ENCODE results near the gene SH3BGR.

SH3BGR gene

GRCh38 chr21:39502631-39503030 lies 50.9 kb downstream of the SH3BGR start:
- in situ Hi-C loops (cut with HindIII; ENCODE audit: low pct_ligation_motif_present, low pct_unique_long_range_greater_than_20kb, low sequenced_read_pairs) = no loop called here
- DNase-seq = no peak

DNA sequence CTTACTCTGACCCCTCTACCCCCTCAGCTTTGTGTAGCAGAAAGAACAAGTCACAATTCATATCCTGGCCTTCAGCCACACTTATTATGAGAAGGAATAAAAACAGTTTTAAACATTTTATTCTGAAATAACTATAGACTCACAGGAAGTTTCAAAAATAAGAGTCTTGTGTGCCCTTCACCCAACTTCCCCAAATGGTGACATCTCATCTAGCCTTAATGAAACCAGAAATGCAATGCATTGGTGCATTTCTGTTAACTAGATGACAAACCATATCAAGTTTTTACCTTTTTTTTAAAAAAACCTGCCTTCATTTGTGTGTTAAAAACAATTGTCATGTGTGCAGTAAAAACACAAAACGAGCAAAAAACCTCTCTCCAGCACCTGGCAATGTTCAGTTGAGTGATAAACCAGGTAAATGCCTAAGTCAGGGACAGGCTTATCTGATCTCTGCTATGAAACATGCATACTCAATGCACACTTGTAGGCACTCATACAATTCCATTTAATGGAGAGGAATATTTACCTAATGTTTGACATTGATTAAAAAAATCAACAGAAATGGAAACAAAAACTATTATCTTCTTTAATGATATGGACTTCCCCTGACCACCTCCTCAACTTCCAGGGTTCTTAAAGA lies 51.5 kb downstream of the SH3BGR start:
- DNase-seq = no peak
- in situ Hi-C loops (cut with HindIII; ENCODE audit: low pct_ligation_motif_present, low pct_unique_long_range_greater_than_20kb, low sequenced_read_pairs) = no loop called here

DNA sequence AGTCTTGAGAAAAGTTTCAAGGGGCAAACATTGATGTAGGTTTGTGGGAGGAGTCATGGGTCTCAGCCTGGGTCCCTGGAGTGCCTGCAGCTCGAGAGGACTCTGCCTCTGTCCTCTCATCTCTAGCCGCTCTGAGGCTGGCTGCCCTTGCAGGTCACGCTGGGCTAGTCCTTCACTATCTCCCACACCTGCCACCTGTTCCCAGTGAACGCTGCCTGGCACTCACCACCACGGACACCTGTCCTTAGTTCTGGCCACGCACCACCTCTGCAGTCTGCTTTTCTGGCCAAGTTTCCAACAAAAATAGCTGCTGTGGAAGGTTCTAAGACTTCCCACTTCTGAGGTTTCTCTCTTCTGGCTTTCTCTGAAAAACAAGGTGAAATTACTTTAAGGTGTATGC lies 52.5 kb downstream of the SH3BGR start:
- in situ Hi-C loops (cut with HindIII; ENCODE audit: low pct_ligation_motif_present, low pct_unique_long_range_greater_than_20kb, low sequenced_read_pairs) = no loop called here
- DNase-seq = no peak

GRCh38 chr21:39510240-39510639 lies 58.5 kb downstream of the SH3BGR start:
- in situ Hi-C loops (cut with HindIII; ENCODE audit: low pct_ligation_motif_present, low pct_unique_long_range_greater_than_20kb, low sequenced_read_pairs) = loop anchor here (10.0 kb wide), 1 partner anchor 205 kb away; no protein-coding TSS in a partner anchor
- no peak for DNase-seq

- DNase-seq = no peak
- in situ Hi-C loops (cut with HindIII; ENCODE audit: low pct_ligation_motif_present, low pct_unique_long_range_greater_than_20kb, low sequenced_read_pairs) = loop anchor here (10.0 kb wide), 1 partner anchor 204 kb away; no protein-coding TSS in a partner anchor
These were observed 59.3 kb downstream of the SH3BGR start for GRCh38 chr21:39511102-39511501.

GRCh38 chr21:39513735-39514134 lies 62.0 kb downstream of the SH3BGR start:
- in situ Hi-C loops (cut with HindIII; ENCODE audit: low pct_ligation_motif_present, low pct_unique_long_range_greater_than_20kb, low sequenced_read_pairs) = loop anchor here (10.0 kb wide), 1 partner anchor 201 kb away; no protein-coding TSS in a partner anchor
- DNase-seq = no peak

GRCh38 chr21:39515684-39516472 lies 64.1 kb downstream of the SH3BGR start:
- in situ Hi-C loops (cut with HindIII; ENCODE audit: low pct_ligation_motif_present, low pct_unique_long_range_greater_than_20kb, low sequenced_read_pairs) = loop anchor here (10.0 kb wide), 1 partner anchor 199 kb away; no protein-coding TSS in a partner anchor
- DNase-seq = no peak

DNA sequence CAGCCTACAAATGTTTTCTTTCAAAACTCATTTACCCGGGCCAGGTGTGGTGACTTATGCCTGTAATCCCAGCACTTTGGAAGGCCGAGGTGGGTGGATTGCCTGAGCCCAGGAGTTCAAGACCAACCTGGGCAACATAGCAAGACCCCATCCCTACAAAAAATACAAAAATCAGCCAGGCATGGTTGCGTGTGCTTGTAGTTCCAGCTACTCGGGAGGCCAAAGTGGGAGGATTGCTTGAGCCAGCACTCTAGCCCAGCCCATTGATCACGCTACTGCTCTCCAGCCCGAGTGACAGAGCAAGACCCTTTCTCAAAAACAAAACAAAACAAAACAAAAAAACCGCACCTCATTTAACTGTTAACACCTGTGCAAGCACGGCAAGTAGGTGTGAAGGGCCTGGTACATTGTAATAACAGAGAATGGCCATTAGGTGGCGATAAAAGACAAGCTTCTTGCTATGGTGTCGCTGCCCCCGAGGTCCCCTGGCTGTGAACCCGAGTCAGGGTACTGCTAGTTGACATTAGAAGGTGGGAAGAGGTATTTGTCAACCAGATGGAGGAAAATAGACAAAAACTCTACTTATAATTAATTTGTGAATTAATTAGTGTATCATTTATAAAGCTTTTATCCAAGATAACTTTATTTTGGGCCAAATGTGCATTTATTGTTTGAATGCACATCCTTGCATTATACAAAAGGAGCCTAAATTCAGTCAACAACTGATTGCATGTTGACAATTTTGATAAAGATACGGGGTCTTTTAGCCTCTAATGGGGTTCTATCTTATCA lies 66.5 kb downstream of the SH3BGR start:
- in situ Hi-C loops (cut with HindIII; ENCODE audit: low pct_ligation_motif_present, low pct_unique_long_range_greater_than_20kb, low sequenced_read_pairs) = loop anchor here (10.0 kb wide), 1 partner anchor 197 kb away; no protein-coding TSS in a partner anchor
- DNase-seq = peak; percentile 64

GRCh38 chr21:39518847-39519210 lies 67.1 kb downstream of the SH3BGR start:
- no peak for DNase-seq
- in situ Hi-C loops (cut with HindIII; ENCODE audit: low pct_ligation_motif_present, low pct_unique_long_range_greater_than_20kb, low sequenced_read_pairs) = loop anchor here (10.0 kb wide), 1 partner anchor 196 kb away; no protein-coding TSS in a partner anchor

- in situ Hi-C loops (cut with HindIII; ENCODE audit: low pct_ligation_motif_present, low pct_unique_long_range_greater_than_20kb, low sequenced_read_pairs) = loop anchor here (10.0 kb wide), 1 partner anchor 195 kb away; no protein-coding TSS in a partner anchor
- DNase-seq = no peak
These were observed 68.1 kb downstream of the SH3BGR start for GRCh38 chr21:39519835-39520234.

DNA sequence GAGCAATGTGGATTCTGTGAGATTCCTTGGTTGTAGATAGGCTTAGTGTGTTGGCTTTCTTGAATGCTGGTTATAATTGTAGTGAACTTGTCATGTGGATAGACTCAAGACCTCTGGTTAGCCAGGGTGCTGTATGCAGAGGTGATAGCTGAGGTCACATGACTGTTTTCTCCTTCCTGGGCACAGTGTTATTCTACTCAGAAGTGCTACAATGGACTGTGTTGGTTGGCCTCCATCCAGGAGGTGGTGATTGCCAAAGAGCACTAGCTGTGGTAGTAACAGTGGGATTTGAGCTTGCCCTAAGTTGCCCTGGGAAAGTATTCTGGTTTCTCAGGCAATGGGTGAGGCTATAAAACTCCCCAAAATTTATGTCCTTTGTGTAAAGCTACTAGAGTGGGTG lies 71.6 kb downstream of the SH3BGR start:
- in situ Hi-C loops (cut with HindIII; ENCODE audit: low pct_ligation_motif_present, low pct_unique_long_range_greater_than_20kb, low sequenced_read_pairs) = no loop called here
- no peak for DNase-seq

- in situ Hi-C loops (cut with HindIII; ENCODE audit: low pct_ligation_motif_present, low pct_unique_long_range_greater_than_20kb, low sequenced_read_pairs) = no loop called here
- DNase-seq = no peak
These were observed 72.1 kb downstream of the SH3BGR start for GRCh38 chr21:39523915-39524314.

GRCh38 chr21:39525129-39525528 lies 73.4 kb downstream of the SH3BGR start:
- no peak for DNase-seq
- in situ Hi-C loops (cut with HindIII; ENCODE audit: low pct_ligation_motif_present, low pct_unique_long_range_greater_than_20kb, low sequenced_read_pairs) = no loop called here

DNA sequence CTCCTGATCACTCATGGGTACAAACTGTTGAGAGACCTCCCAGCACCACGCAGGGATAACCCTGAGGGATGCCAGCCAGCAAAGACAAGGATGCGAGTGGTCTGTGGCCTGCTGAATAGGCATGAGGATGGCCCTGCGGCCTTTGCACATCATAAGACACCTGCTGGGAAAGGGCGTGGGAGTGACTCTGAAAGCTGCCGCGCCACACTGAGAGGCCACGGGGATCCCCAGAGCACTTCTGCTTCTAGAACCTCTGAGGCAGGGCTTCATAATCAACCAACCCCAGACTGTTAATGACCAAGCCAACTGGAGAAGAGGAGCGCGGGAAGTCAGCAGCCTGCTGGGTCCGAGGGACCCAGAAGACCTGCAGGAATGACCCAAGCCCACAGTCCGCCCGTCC lies 73.8 kb downstream of the SH3BGR start:
- in situ Hi-C loops (cut with HindIII; ENCODE audit: low pct_ligation_motif_present, low pct_unique_long_range_greater_than_20kb, low sequenced_read_pairs) = no loop called here
- DNase-seq = no peak

GRCh38 chr21:39527067-39527595 lies 75.4 kb downstream of the SH3BGR start:
- in situ Hi-C loops (cut with HindIII; ENCODE audit: low pct_ligation_motif_present, low pct_unique_long_range_greater_than_20kb, low sequenced_read_pairs) = no loop called here
- no peak for DNase-seq

DNA sequence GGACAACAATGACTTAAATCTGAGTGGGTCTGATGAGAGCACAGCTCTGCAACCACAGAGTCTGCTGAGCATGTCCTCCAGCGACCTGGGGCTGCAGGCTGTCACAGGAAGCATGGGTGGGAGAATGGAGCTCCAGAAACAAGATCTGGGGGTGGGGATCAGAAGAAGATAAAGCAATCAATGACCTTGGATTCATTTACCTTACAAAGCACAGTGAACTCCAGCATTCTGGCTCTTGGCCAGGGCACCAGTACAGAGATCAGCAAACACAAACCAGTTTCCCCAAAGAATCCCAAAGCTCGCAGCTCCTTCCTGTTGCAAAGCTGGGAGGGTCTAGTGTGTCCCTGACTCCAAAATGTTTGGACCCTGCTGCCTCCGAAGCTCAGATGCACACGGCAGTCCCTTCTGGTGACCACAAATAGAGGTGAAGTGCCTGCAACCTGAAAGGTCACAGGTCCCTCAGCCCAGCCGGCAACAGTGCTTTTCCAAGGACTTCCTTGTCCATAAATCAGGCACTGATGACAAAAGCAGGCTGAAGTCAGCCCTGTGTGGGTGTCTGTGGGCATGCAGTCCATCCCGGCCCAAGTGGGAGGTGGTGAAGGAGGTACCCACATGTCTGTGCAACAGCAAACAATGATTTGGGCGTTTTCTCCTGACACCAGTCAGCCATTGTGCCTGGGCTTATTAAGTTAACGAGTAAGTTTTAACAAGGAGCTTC lies 76.1 kb downstream of the SH3BGR start:
- in situ Hi-C loops (cut with HindIII; ENCODE audit: low pct_ligation_motif_present, low pct_unique_long_range_greater_than_20kb, low sequenced_read_pairs) = no loop called here
- DNase-seq = no peak

- DNase-seq = no peak
- in situ Hi-C loops (cut with HindIII; ENCODE audit: low pct_ligation_motif_present, low pct_unique_long_range_greater_than_20kb, low sequenced_read_pairs) = no loop called here
These were observed 77.3 kb downstream of the SH3BGR start for GRCh38 chr21:39529026-39529425.

- in situ Hi-C loops (cut with HindIII; ENCODE audit: low pct_ligation_motif_present, low pct_unique_long_range_greater_than_20kb, low sequenced_read_pairs) = no loop called here
- no peak for DNase-seq
These were observed 79.3 kb downstream of the SH3BGR start for GRCh38 chr21:39531064-39531463.
